SK-N-SH (cell line): ENCODE measurements around the gene HTR6.

Experiments used
- CTCF ChIP-seq: fragments of 200-600 bp; sonication (generic); IDR thresholded peaks from 2 replicates; pipeline ENCODE4 v1.6.1; 2017; ENCODE audit warnings: antibody characterized with exemption, mild to moderate bottlenecking, moderate library complexity
- FOSL2 ChIP-seq: IDR thresholded peaks from 2 replicates; pipeline ENCODE4 v1.4.0; 2012; ENCODE audit warnings: low read depth, mild to moderate bottlenecking, moderate library complexity, borderline replicate concordance
- GATA2 ChIP-seq: sonication (generic); formaldehyde crosslinking; IDR thresholded peaks from 2 replicates; pipeline ENCODE4 v1.5.0; 2020; ENCODE audit warnings: mild to moderate bottlenecking, missing genetic modification reagents
- PBX3 ChIP-seq: IDR thresholded peaks from 2 replicates; pipeline ENCODE4; 2012

- TF ChIP-seq CTCF = peak; percentile 69
- TF ChIP-seq FOSL2 = no peak
- no peak for TF ChIP-seq PBX3
- TF ChIP-seq GATA2 (CRISPR knock-in tag) = no peak
Measured at GRCh38 chr1:19651141-19651737, 13.4 kb upstream of the HTR6 start.
